ENCODE data around the gene CDH1.

DNA sequence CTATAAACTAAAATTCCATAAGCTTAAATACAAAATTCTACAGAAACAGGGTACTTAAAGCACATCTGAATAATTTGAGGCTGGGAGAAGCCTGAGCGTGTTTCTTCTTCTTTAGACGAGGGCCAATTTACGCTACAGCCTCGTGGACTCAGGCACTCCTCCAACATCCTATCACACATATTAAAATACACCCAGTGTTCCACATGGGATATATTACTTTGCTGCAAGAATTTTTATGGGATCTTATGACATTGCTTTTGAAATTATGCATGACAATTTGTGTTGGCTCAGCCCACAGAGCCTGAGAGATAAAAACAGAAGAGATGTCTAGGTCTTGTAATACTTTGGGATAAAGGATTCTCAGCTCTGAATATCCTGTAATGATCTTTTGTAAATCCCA, 102.7 kb downstream of the CDH1 start:
- TF ChIP-seq, protein P1, sequence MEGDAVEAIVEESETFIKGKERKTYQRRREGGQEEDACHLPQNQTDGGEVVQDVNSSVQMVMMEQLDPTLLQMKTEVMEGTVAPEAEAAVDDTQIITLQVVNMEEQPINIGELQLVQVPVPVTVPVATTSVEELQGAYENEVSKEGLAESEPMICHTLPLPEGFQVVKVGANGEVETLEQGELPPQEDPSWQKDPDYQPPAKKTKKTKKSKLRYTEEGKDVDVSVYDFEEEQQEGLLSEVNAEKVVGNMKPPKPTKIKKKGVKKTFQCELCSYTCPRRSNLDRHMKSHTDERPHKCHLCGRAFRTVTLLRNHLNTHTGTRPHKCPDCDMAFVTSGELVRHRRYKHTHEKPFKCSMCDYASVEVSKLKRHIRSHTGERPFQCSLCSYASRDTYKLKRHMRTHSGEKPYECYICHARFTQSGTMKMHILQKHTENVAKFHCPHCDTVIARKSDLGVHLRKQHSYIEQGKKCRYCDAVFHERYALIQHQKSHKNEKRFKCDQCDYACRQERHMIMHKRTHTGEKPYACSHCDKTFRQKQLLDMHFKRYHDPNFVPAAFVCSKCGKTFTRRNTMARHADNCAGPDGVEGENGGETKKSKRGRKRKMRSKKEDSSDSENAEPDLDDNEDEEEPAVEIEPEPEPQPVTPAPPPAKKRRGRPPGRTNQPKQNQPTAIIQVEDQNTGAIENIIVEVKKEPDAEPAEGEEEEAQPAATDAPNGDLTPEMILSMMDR (IDR thresholded peaks at IDR 0.05): no peak
- no peak for TF ChIP-seq POLR2AphosphoS5 (IDR thresholded peaks at IDR 0.05)
